ENCODE results near the gene KYAT1. TPM values are rescaled to one million over a fixed set of nuclear protein-coding genes. Genes with fewer than 3 reads are reported as not detected.

The KYAT1 gene
- total RNA-seq, 2 experiments from 2014 or later: 17.0 to 18.6 TPM

DNA sequence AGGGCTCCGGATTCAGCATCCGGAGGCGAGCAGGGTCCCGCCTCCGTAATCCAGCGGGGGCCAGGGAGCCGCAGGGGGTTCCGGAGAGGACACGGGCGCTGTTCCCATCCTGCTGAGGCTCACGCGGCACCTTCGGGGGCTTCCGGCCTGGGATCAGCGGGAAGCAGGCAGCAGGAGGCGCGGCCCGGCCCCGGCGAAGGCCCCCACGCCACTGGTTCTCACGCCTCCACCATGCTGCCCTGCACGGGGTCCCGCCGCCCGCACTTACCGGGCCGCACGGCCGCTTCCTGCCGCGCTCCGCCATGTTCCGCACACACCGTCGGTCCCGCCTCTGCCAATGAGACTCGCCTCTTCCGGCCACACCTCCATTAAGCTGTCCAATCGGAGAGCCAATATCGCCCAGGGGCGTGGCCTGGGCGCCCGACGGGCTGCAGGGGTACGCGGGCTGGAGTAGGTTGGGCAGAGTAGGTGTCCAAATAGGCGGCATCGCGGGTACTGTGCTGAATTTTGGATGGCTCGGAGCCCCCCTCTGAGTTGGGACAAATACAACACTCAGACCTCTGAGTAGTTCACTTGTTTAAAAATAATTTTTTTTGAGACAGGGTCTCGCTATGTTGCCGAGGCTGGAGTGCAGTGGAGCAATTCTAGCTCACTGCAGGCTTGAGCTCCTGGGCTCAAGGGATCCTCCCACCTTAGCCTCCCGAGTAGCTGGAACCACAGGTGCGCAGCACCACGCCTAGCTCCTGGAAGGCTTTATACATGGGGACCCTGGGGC, 52.1 kb downstream of the KYAT1 start, which contains the start of gene SPOUT1:
Gene SPOUT1 (minus strand): TSS at position 318 of the 775 bp plus-strand sequence. CDS start 14 bp downstream, at position 304.
- H3K27me3 Mint-ChIP-seq: no peaks in the 10 kb centered on the region
- peaks cover 22% of the 10 kb centered on the region for H3K4me1 Mint-ChIP-seq (ENCODE audit: low read depth)
- ChIA-PET POLR2A (interaction anchor here (0.6 to 5.3 kb wide), 5 partner anchors 10 to 302 kb away, joined by 3 to 41 read pairs (median 3); partner anchors contain the start of gene ENDOG), CTCF (interaction anchor here (0.7 to 5.7 kb wide), 4 partner anchors 11 to 128 kb away, joined by 3 to 53 read pairs (median 6); partner anchors contain the start of genes ENDOG, PKN3 and ZDHHC12)
- TF ChIP-seq, protein P1, sequence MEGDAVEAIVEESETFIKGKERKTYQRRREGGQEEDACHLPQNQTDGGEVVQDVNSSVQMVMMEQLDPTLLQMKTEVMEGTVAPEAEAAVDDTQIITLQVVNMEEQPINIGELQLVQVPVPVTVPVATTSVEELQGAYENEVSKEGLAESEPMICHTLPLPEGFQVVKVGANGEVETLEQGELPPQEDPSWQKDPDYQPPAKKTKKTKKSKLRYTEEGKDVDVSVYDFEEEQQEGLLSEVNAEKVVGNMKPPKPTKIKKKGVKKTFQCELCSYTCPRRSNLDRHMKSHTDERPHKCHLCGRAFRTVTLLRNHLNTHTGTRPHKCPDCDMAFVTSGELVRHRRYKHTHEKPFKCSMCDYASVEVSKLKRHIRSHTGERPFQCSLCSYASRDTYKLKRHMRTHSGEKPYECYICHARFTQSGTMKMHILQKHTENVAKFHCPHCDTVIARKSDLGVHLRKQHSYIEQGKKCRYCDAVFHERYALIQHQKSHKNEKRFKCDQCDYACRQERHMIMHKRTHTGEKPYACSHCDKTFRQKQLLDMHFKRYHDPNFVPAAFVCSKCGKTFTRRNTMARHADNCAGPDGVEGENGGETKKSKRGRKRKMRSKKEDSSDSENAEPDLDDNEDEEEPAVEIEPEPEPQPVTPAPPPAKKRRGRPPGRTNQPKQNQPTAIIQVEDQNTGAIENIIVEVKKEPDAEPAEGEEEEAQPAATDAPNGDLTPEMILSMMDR (IDR thresholded peaks at IDR 0.05): no peak
- no peaks in the 10 kb centered on the region for H3K9me3 Mint-ChIP-seq
- DNase-seq (peak; percentile 96), ATAC-seq (peak; percentile 99)
- H3K36me3 Mint-ChIP-seq (ENCODE audit: low read depth): peaks cover 35% of the 10 kb centered on the region
- H3K27ac Mint-ChIP-seq: peak within 1 kb of the TSS; percentile 84
- intact Hi-C loops (cut with micrococcal nuclease): no loop called here
- H3K4me3 Mint-ChIP-seq: peak within 1 kb of the TSS; percentile 89

DNA sequence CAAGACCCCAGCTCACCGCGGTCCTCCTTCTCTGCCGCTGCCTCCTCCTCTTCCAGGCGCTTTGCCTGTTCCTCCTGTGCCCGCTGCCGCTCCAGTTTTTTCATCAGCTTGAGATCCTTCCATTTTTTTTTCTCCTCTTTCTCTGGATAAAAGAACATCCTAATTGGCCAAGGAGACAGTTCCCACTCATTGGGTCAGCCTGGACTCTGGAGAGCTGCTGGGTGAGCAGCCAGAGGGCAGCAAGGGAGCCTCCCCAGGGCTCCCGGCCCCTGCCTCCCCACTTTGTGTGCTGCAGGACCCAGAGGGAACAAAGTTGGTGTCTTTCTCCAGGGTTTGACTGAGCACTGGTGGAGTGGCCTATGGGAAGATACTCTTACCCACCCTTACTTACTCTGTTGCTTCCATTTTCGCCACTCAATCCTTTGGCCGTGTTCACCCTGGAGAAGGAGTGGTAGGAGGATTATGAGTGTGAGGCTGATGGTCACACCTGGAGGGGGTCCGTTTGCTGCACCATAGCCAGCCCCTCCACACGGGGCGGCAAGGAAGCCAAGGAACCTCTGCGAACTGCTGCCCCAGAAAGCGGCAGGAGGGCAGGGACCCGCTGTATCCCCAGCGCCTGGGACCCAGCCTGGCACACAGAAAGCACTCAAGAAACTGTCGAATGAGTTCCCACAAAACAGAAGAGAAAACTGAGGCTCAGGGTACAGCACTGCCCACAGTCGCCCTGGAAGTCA, 52.9 kb downstream of the KYAT1 start:
- POLR2A ChIA-PET: interaction anchor here (1.4 to 5.3 kb wide), 3 partner anchors 10 to 41 kb away, joined by 3 to 41 read pairs (median 3); partner anchors contain the start of gene ENDOG
- H3K27me3 Mint-ChIP-seq: no peaks in the 10 kb centered on the region
- no peaks in the 10 kb centered on the region for H3K9me3 Mint-ChIP-seq
- DNase-seq (no peak), ATAC-seq (peak; percentile 3)
- CTCF ChIA-PET: interaction anchor here (1.5 to 5.7 kb wide), 2 partner anchors 10 to 99 kb away, joined by 8 to 53 read pairs; partner anchors contain the start of gene ENDOG
- H3K36me3 Mint-ChIP-seq (ENCODE audit: low read depth): peaks cover 34% of the 10 kb centered on the region
- peak overlapping the region; percentile 84 for H3K27ac Mint-ChIP-seq
- intact Hi-C loops (cut with micrococcal nuclease): no loop called here
- peaks cover 22% of the 10 kb centered on the region for H3K4me1 Mint-ChIP-seq (ENCODE audit: low read depth)
- peak overlapping the region; percentile 89 for H3K4me3 Mint-ChIP-seq
- TF ChIP-seq, protein P1 (IDR thresholded peaks at IDR 0.05): no peak

DNA sequence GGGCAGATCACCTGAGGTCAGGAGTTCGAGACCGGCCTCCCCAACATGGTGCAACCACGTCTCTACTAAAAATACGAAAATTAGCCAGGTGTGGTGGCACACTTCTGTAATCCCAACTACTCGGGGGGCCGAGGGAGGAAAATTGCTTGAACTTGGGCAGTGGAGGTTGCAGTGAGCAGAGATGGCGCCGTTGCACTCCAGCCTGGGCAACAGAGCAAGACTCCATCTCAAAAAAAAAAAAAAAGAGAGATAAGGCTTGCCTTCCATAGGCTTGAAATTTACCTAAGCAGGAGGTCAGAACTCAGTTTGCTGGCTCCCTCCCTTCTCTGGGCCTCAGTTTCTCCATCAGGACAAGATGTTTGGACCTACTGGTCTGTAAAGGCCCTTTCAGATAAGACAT, 53.5 kb downstream of the KYAT1 start:
- intact Hi-C loops (cut with micrococcal nuclease): no loop called here
- ATAC-seq (no peak), DNase-seq (peak; percentile 16)
- Mint-ChIP-seq H3K27me3 (no peaks in the 10 kb centered on the region), H3K27ac (peak overlapping the region; percentile 84), H3K9me3 (no peaks in the 10 kb centered on the region), H3K36me3 (ENCODE audit: low read depth) (peaks cover 34% of the 10 kb centered on the region), H3K4me1 (ENCODE audit: low read depth) (peaks cover 22% of the 10 kb centered on the region), H3K4me3 (peak overlapping the region; percentile 89)
- TF ChIP-seq, protein P1 (IDR thresholded peaks at IDR 0.05): no peak
- ChIA-PET CTCF (interaction anchor here (0.7 to 5.7 kb wide), 2 partner anchors 9 to 25 kb away, joined by 4 to 53 read pairs; partner anchors contain the start of gene ENDOG), POLR2A (interaction anchor here (1.4 to 5.3 kb wide), 2 partner anchors 9 to 14 kb away, joined by 3 to 41 read pairs; partner anchors contain the start of gene ENDOG)

DNA sequence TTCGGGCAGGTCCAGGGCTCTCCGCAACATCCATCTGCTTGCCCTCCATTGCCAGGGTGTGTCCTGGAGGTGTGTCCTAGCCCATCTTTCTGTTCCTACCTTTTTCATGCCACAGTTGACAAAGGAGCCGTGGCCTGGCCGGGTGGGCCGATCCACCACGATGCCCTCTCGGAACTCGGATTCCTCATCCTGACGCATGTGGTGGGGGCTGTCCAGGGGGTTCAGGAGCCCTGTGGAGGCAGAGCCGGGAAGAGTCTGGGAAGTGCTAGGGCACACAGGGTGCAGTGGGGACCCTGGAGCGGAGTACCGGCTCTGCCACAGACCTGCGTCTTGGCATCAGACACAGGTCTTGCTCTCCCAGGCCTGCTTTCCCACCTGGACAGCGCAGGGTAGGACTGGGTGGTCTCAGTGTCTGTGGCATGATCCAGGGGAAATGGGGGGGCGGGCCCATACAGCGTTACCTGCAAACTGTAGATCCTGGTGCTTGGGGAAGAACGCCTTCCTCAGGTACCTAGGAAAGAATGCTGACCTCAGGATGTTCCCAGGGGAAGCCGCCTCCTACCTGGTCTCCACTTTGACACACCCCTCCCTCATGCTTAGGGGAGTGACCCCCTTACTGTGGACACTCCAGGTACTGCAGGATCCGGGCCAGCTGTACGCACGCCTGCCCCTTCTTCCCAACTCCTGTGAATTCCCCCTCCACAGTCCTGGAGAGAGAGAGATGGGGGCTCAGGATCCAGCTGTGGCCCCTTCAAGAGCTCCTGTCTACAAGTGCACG, 55.6 kb downstream of the KYAT1 start:
- TF ChIP-seq, protein P1 (IDR thresholded peaks at IDR 0.05): no peak

More for the DNA sequence above, 55.6 kb downstream of the KYAT1 start:
- H3K4me3 Mint-ChIP-seq: no peak overlapping the region
- ChIA-PET POLR2A (interaction anchor here (5.3 kb wide), 1 partner anchor 7 kb away, joined by 41 read pairs; the partner anchor contains the start of gene ENDOG), CTCF (interaction anchor here (5.7 kb wide), 1 partner anchor 7 kb away, joined by 53 read pairs; the partner anchor contains the start of gene ENDOG)
- DNase-seq: no peak
- no peaks in the 10 kb centered on the region for H3K9me3 Mint-ChIP-seq
- ATAC-seq: no peak
- peaks cover 41% of the 10 kb centered on the region for H3K36me3 Mint-ChIP-seq (ENCODE audit: low read depth)
- peaks cover 26% of the 10 kb centered on the region for H3K4me1 Mint-ChIP-seq (ENCODE audit: low read depth)
- no peak overlapping the region for H3K27ac Mint-ChIP-seq
- no peaks in the 10 kb centered on the region for H3K27me3 Mint-ChIP-seq
- intact Hi-C loops (cut with micrococcal nuclease): no loop called here
